GM12878 (cell line): Measurements from ENCODE around the gene IGHMBP2.

Experiments
- ATF7 ChIP-seq: fragments of 450-650 bp; IDR thresholded peaks from 2 replicates; pipeline ENCODE4 v1.6.1; 2016; ENCODE audit warnings: low read depth, mild to moderate bottlenecking
- CEBPZ ChIP-seq: fragments of 150-350 bp; IDR thresholded peaks from 2 replicates; pipeline ENCODE4 v1.6.1; 2016; ENCODE audit warnings: low read depth, low read length
- CTCF ChIP-seq, 3 experiments: IDR thresholded peaks in 2 of 3; conservative IDR thresholded peaks in 1 of 3; 2 replicates each; pipeline ENCODE4 v1.5.1; 2011; ENCODE audit warnings: low read depth in 3 of 3, low read length in 3 of 3, mild to moderate bottlenecking in 3 of 3, control low read depth in 2 of 3, moderate library complexity in 2 of 3, inconsistent platforms in 1 of 3, mixed read lengths in 1 of 3; ENCODE audit not compliant: control insufficient read depth in 2 of 3, insufficient read depth in 1 of 3; ENCODE audit errors: extremely low read depth in 1 of 3
- EGR1 ChIP-seq, 2 experiments: IDR thresholded peaks; 1 replicate in 1 of 2; 2 replicates in 1 of 2; pipeline ENCODE4 v1.6.1; 2011 to 2012; ENCODE audit warnings: low read depth in 2 of 2, low read length in 2 of 2, borderline replicate concordance in 1 of 2, mild to moderate bottlenecking in 1 of 2, moderate library complexity in 1 of 2
- GABPA ChIP-seq: IDR thresholded peaks from 2 replicates; pipeline ENCODE4 v1.6.1; 2014; ENCODE audit warnings: antibody characterized with exemption, low read depth, mild to moderate bottlenecking, inconsistent platforms
- GATAD2B ChIP-seq: fragments of 450-650 bp; conservative IDR thresholded peaks from 2 replicates; pipeline ENCODE4 v1.6.1; 2017; ENCODE audit warnings: low read depth, mild to moderate bottlenecking, moderate library complexity
- JUND ChIP-seq: IDR thresholded peaks from 2 replicates; pipeline ENCODE4 v1.6.1; 2012; ENCODE audit warnings: low read depth, mild to moderate bottlenecking, low read length, improper control_type of control experiment, moderate library complexity
- NFIC ChIP-seq: IDR thresholded peaks from 2 replicates; pipeline ENCODE4 v1.6.1; 2012; ENCODE audit warnings: low read depth, mild to moderate bottlenecking, inconsistent platforms, low read length, moderate library complexity
- POLR2AphosphoS2 ChIP-seq: IDR thresholded peaks from 2 replicates; pipeline ENCODE4 v1.6.1; 2011; ENCODE audit warnings: low read depth, mild to moderate bottlenecking, low read length, improper control_type of control experiment, moderate library complexity
- TCF7 ChIP-seq: IDR thresholded peaks from 2 replicates; pipeline ENCODE4 v1.6.1; 2014; ENCODE audit warnings: antibody characterized with exemption, borderline replicate concordance
- USF2 ChIP-seq: IDR thresholded peaks from 2 replicates; pipeline ENCODE4 v1.6.1; 2011; ENCODE audit warnings: low read depth, low read length, improper control_type of control experiment, borderline replicate concordance

- TF ChIP-seq TCF7 (no peak), ATF7 (no peak), CTCF (IDR thresholded peaks at IDR 0.05 in 2 of 3, conservative IDR thresholded peaks at IDR 0.05 in 1 of 3; ENCODE audit: control insufficient read depth in 2 of 3, extremely low read depth in 1 of 3, insufficient read depth in 1 of 3, low read depth in 3 of 3, low read length in 3 of 3) (no peak), EGR1 (IDR thresholded peaks at IDR 0.05; ENCODE audit: borderline replicate concordance in 1 of 2, low read depth in 2 of 2, low read length in 2 of 2) (no peak), GATAD2B (no peak), USF2 (no peak), CEBPZ (no peak), GABPA (no peak), JUND (no peak), NFIC (no peak), POLR2AphosphoS2 (no peak)
Measured at GRCh38 chr11:68897441-68897840, 6.2 kb upstream of the IGHMBP2 start.
